Hepatocyte (in vitro differentiated cells): ENCODE measurements around the gene PRX. TPM values are rescaled to one million over a fixed set of nuclear protein-coding genes. Genes with fewer than 3 reads are reported as not detected.
A peak's percentile ranks its signal among the peaks of the same experiment; 100 is the strongest.

Experiments used
- DNase-seq: peaks from one replicate; pipeline ENCODE4 v3.0.0-alpha.2; 2016; ENCODE audit warnings: low spot score
- H2AFZ ChIP-seq: fragments of 200-600 bp; sonication (generic); 2 replicates; pipeline ENCODE4 v1.6.0; 2016; ENCODE audit warnings: antibody characterized with exemption, mild to moderate bottlenecking
- H3K27ac ChIP-seq: fragments of 200-600 bp; sonication (generic); 2 replicates; pipeline ENCODE4 v1.5.1; 2016; ENCODE audit warnings: mild to moderate bottlenecking
- H3K27me3 ChIP-seq: fragments of 200-600 bp; sonication (generic); 2 replicates; pipeline ENCODE4 v1.6.1; 2016
- H3K36me3 ChIP-seq: fragments of 200-600 bp; sonication (generic); replicated peaks from 2 replicates; pipeline ENCODE4 v1.5.1; 2016; ENCODE audit warnings: low read depth; ENCODE audit not compliant: insufficient read depth
- H3K4me1 ChIP-seq: fragments of 200-600 bp; sonication (generic); 2 replicates; pipeline ENCODE4 v1.5.1; 2016; ENCODE audit warnings: mild to moderate bottlenecking, moderate library complexity; ENCODE audit not compliant: insufficient read depth
- H3K4me2 ChIP-seq: fragments of 200-600 bp; sonication (generic); 2 replicates; pipeline ENCODE4 v1.6.0; 2016
- H3K4me3 ChIP-seq: fragments of 200-600 bp; sonication (generic); 2 replicates; pipeline ENCODE4 v1.5.1; 2016; ENCODE audit warnings: mild to moderate bottlenecking
- H3K79me2 ChIP-seq: fragments of 200-600 bp; sonication (generic); 2 replicates; pipeline ENCODE4 v1.6.0; 2017; ENCODE audit warnings: mild to moderate bottlenecking
- H3K9me2 ChIP-seq: fragments of 200-600 bp; sonication (generic); replicated peaks from 2 replicates; pipeline ENCODE4 v1.6.0; 2017; ENCODE audit warnings: mild to moderate bottlenecking; ENCODE audit not compliant: insufficient read depth
- H3K9me3 ChIP-seq: fragments of 200-600 bp; sonication (generic); 2 replicates; pipeline ENCODE4 v1.5.1; 2016; ENCODE audit warnings: low read depth, mild to moderate bottlenecking
- H4K20me1 ChIP-seq: fragments of 200-600 bp; sonication (generic); 2 replicates; pipeline ENCODE4 v1.6.0; 2016; ENCODE audit warnings: mild to moderate bottlenecking; ENCODE audit not compliant: insufficient read depth, poor library complexity, severe bottlenecking
- EZH2 ChIP-seq: fragments of 200-600 bp; sonication (generic); IDR thresholded peaks from 2 replicates; pipeline ENCODE4 v1.6.1; 2016; ENCODE audit warnings: antibody characterized with exemption, mild to moderate bottlenecking, borderline replicate concordance
- EZH2phosphoT487 ChIP-seq: fragments of 200-600 bp; sonication (generic); IDR thresholded peaks from one replicate; pipeline ENCODE4 v1.6.1; 2018; ENCODE audit warnings: antibody characterized with exemption, mild to moderate bottlenecking, low read depth, moderate library complexity; ENCODE audit not compliant: unreplicated experiment, severe bottlenecking
- WGBS: methylation state at CpG from one replicate; pipeline ENCODE4 v1.1.6; 2016; ENCODE audit warnings: low lambda C conversion rate; ENCODE audit errors: missing lambda C conversion rate; 5-methylcytosine and 5-hydroxymethylcytosine counted together
- polyA plus RNA-seq: library from polyadenylated mRNA; unstranded; fragments of >200 nt; fragmentation: Nextera tagmentation; extraction: Ambion mirVana; gene quantifications from 2 replicates; pipeline ENCODE4 v1.2.1, GENCODE V29; 2016
- total RNA-seq: library from RNA; depleted of rRNA; stranded (reverse); fragments of >200 nt; gene quantifications from 2 replicates; pipeline ENCODE4 v1.2.3, GENCODE V29; 2014
- TF ChIP-seq, protein P1 (sequence below): fragments of 200-600 bp; sonication (generic); IDR thresholded peaks from 2 replicates; pipeline ENCODE4 v1.5.1; 2016; ENCODE audit warnings: antibody characterized with exemption, mild to moderate bottlenecking; ENCODE audit not compliant: poor library complexity

Gene PRX
- total and polyA plus RNA-seq, 2 experiments from 2014 or later: 0.80 to 1.9 TPM

DNA sequence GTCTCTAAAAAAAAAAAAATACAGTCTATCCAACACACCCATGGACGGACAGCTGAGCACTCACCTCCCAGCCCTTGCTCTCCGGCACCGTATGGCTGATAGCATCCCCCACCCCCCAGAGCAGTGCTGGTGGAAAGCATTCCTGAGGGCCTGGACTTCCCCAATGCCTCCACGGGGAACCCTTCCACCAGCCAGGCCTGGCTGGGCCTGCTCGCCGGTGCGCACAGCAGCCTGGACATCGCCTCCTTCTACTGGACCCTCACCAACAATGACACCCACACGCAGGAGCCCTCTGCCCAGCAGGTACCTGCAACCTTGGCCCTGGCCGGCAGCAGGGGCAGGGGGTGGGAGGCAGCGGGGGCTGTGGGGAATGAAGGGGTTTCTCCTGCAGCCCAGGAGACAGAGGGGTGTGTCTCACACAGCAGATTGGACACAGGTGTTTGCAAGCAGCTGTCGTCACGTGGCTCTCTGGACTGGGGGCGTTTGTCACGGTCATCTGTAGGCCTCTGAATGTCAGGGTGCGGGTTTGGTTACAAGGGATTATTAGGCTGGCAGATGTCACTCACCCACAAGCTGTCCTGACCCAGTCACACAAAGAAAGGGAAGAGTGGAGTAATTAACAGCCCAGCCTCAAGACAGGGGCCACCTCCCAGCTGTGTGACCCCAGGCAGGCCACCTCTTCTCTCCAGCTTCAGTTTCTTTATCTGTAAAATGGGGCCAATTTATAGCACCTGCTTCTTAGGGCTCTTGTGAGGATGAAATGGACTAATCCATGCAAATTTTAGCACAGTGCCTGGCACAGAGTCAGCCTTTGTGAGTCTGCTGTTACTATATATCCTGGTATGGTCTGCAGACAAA lies 45.4 kb downstream of the PRX start:
- peak overlapping the region; percentile 20 for H3K4me2 ChIP-seq
- no peaks in the 10 kb centered on the region for H3K9me2 ChIP-seq
- peaks cover 32% of the 10 kb centered on the region for H3K79me2 ChIP-seq
- H2AFZ ChIP-seq: no peak overlapping the region
- no peaks in the 10 kb centered on the region for H4K20me1 ChIP-seq
- no peak for DNase-seq
- no peak overlapping the region for H3K4me3 ChIP-seq
- no peaks in the 10 kb centered on the region for H3K27me3 ChIP-seq
- no peak overlapping the region for H3K27ac ChIP-seq
- H3K36me3 ChIP-seq: no peaks in the 10 kb centered on the region
- H3K4me1 ChIP-seq: peaks cover 13% of the 10 kb centered on the region
- 85% methylated on average over 16 of the region's 16 CpGs for WGBS
- H3K9me3 ChIP-seq: no peaks in the 10 kb centered on the region
- TF ChIP-seq EZH2 (no peak), EZH2phosphoT487 (no peak)
- TF ChIP-seq, protein P1, sequence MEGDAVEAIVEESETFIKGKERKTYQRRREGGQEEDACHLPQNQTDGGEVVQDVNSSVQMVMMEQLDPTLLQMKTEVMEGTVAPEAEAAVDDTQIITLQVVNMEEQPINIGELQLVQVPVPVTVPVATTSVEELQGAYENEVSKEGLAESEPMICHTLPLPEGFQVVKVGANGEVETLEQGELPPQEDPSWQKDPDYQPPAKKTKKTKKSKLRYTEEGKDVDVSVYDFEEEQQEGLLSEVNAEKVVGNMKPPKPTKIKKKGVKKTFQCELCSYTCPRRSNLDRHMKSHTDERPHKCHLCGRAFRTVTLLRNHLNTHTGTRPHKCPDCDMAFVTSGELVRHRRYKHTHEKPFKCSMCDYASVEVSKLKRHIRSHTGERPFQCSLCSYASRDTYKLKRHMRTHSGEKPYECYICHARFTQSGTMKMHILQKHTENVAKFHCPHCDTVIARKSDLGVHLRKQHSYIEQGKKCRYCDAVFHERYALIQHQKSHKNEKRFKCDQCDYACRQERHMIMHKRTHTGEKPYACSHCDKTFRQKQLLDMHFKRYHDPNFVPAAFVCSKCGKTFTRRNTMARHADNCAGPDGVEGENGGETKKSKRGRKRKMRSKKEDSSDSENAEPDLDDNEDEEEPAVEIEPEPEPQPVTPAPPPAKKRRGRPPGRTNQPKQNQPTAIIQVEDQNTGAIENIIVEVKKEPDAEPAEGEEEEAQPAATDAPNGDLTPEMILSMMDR: no peak

DNA sequence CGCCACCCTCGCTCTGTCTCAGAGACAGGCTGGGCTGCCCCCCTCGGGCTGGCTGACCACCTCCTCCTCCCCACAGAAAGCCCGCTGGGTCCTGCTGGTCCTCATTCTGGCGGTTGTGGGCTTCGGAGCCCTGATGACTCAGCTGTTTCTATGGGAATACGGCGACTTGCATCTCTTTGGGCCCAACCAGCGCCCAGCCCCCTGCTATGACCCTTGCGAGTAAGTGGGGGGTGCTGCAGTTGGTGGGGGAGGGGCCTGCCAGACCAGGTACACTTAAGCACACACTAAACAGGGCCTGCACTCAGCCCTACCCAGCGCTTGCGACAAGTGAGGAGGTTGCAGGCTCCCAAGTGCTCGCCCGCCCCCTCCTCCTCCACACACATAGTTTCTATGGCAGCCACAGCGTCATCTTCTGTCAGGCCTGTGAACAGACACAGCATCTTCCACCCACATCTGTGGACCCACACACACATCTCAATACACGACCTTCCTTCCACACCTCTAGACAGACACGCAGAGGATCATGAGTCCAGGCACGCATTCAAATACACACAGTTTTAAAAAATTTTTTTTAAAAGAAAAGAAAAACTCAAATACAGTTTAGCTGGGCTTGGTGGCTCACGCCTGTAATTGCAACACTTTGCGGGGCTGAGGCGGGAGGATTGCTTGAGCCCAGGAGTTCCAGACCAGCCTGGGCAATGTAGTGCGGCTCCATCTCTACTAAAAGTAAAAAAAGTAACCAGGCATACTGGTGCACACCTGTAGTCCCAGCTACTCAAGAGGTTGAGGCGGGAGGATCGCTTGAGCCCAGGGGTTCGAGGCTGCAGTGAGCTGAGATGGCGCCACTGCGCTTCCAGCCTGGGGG lies 46.2 kb downstream of the PRX start:
- WGBS: 57% methylated on average over 24 of the region's 27 CpGs
- peak overlapping the region; percentile 90 for H3K4me2 ChIP-seq
- peaks cover 13% of the 10 kb centered on the region for H3K4me1 ChIP-seq
- no peaks in the 10 kb centered on the region for H3K9me2 ChIP-seq
- DNase-seq: peak; percentile 74
- H3K36me3 ChIP-seq: no peaks in the 10 kb centered on the region
- H3K27me3 ChIP-seq: no peaks in the 10 kb centered on the region
- no peaks in the 10 kb centered on the region for H3K9me3 ChIP-seq
- H3K4me3 ChIP-seq: peak overlapping the region; percentile 29
- H3K79me2 ChIP-seq: peaks cover 32% of the 10 kb centered on the region
- H4K20me1 ChIP-seq: no peaks in the 10 kb centered on the region
- H3K27ac ChIP-seq: peak overlapping the region; percentile 75
- no peak overlapping the region for H2AFZ ChIP-seq
- TF ChIP-seq, protein P1: no peak
- TF ChIP-seq EZH2: no peak
- TF ChIP-seq EZH2phosphoT487: no peak

DNA sequence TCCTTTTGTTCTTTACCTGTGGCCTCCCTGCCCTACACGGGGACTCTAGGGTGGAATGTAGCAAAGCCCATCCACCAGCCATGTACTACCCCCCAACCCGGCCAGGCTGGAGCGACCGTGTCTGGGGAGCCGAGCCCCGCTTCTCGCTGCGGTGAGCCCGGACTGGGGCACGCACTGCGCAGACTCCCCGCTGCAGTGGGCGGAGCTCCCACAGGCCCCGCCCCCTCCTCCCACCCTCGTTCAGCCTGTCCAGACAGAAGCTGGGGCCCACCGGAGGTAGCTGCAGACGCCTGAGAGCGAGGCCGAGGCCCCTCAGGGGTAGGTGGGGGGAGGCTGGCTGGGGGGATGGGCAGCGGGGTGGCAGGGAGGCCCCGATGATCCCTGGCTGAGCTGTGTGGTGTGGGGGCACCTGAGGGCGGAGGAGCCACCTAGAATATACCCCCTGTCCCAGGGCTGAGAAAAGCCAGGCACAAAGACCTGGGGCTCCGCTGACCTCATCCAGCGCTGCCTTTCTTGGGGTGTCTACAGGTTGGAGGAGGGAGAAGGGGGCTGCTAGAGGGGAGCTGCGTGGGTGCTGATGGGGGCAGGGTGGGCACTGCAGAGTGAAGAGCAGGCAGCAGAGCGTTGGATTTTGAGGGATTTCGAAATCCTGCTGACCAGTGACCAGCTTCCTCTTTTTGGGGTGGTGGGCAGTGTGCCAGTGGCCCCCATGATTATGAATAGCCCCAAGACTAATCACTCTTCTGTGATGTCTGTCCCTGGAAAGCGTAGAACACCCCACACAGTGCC lies 47.4 kb downstream of the PRX start:
- Histone ChIP-seq H3K27ac (peak overlapping the region; percentile 75), H3K4me1 (peaks cover 13% of the 10 kb centered on the region), H3K27me3 (no peaks in the 10 kb centered on the region), H4K20me1 (no peaks in the 10 kb centered on the region), H3K9me3 (no peaks in the 10 kb centered on the region), H2AFZ (peak overlapping the region; percentile 71), H3K79me2 (peaks cover 32% of the 10 kb centered on the region), H3K4me3 (peak overlapping the region; percentile 29), H3K36me3 (no peaks in the 10 kb centered on the region), H3K4me2 (peak overlapping the region; percentile 90), H3K9me2 (no peaks in the 10 kb centered on the region)
- TF ChIP-seq EZH2 (no peak), EZH2phosphoT487 (no peak)
- TF ChIP-seq, protein P1: no peak
- DNase-seq: peak; percentile 93
- 7% methylated on average over 27 of the region's 28 CpGs for WGBS
